Pulmonary artery endothelial cell (primary cell): ENCODE data around the gene LBX1. TPM values are rescaled to one million over a fixed set of nuclear protein-coding genes. Genes with fewer than 3 reads are reported as not detected.
"Not testable (repeated sequence)": the region's sequence is repeated elsewhere in the genome, so short reads cannot be mapped to it uniquely, and the experiment has no call there.

Experiments used
- DNase-seq: peaks from one replicate; pipeline ENCODE4 v3.0.0-alpha.2; 2011; ENCODE audit warnings: low read depth, low spot score
- total RNA-seq: library from RNA; depleted of rRNA; stranded (reverse); fragments of >200 nt; gene quantifications from 2 replicates; pipeline ENCODE4 v1.2.3, GENCODE V29; 2014

Gene LBX1
- total RNA-seq, 1 donor from 2014 or later, result not detected

GRCh38 chr10:101208543-101208942, 20.7 kb downstream of the LBX1 start:
- no peak for DNase-seq

- DNase-seq, result no peak
These were observed 22.2 kb downstream of the LBX1 start for GRCh38 chr10:101207026-101207425.

GRCh38 chr10:101202667-101203066, 26.6 kb downstream of the LBX1 start:
- DNase-seq, result not testable (repeated sequence)

- not testable (repeated sequence) for DNase-seq
These were observed 30.8 kb downstream of the LBX1 start for GRCh38 chr10:101198326-101198977.

- DNase-seq, result no peak
These were observed 33.3 kb downstream of the LBX1 start for GRCh38 chr10:101195921-101196320.

GRCh38 chr10:101189461-101190401, 39.5 kb downstream of the LBX1 start:
- no peak for DNase-seq

GRCh38 chr10:101188942-101189341, 40.3 kb downstream of the LBX1 start:
- DNase-seq, result no peak

GRCh38 chr10:101183458-101184183, 45.6 kb downstream of the LBX1 start:
- no peak for DNase-seq

GRCh38 chr10:101182936-101183335, 46.3 kb downstream of the LBX1 start:
- DNase-seq, result no peak

Other genes with a start within 250 kb of the LBX1 start
- 53.4 and 69.3 TPM in 2 replicates for gene MRPL43, start 242.0 kb downstream of the LBX1 start, total RNA-seq
- gene TWNK, start 241.9 kb downstream of the LBX1 start, total RNA-seq, result 12.5 and 13.7 TPM in 2 replicates
- gene LZTS2, start 229.7 kb downstream of the LBX1 start, total RNA-seq, result 56.0 and 56.2 TPM in 2 replicates
- gene PDZD7, start 198.3 kb downstream of the LBX1 start, total RNA-seq, result 0.46 and 0.63 TPM in 2 replicates
- 61.8 and 62.2 TPM in 2 replicates for gene SFXN3, start 198.2 kb downstream of the LBX1 start, total RNA-seq
- gene KAZALD1, start 167.5 kb downstream of the LBX1 start, total RNA-seq, result 1.1 TPM in 2 replicates
- gene TLX1, start 98.2 kb downstream of the LBX1 start, total RNA-seq, result 0.60 and 1.8 TPM in 2 replicates
- gene BTRC, start 124.7 kb upstream of the LBX1 start, total RNA-seq, result 8.8 and 13.4 TPM in 2 replicates